ENCODE measurements around the gene MS4A10.

DNA sequence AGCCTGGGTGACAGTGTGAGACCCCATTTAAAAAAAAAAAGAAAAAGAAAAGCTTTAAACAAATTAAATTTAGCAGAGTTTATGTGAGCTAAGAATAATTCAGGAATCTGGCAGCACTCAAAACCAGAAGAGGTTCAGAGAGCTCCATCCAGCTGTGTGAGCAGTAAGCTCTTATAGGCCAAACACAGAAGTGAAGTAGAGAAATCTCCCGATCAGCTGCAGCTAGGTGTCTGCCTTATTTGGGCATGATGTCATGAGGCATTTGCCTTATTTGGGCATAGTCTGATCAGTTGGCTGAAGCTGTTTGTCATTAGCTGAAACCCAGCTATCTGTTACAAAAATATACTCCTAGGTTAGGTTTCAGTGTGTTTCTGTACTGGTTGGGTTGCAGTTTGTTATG is 20.3 kb upstream of the MS4A10 start:
- TF ChIP-seq POLR2A (IDR thresholded peaks at IDR 0.05; ENCODE audit: control extremely low read depth in 1 of 2, low read depth in 2 of 2, low read length in 2 of 2) (no peak), CEBPB (IDR thresholded peaks at IDR 0.05; ENCODE audit: low read depth, low read length) (no peak), SP1 (IDR thresholded peaks at IDR 0.05; ENCODE audit: low read depth, low read length) (no peak), YY1 (IDR thresholded peaks at IDR 0.05; ENCODE audit: low read depth, low read length) (no peak), ZNF274 (IDR thresholded peaks at IDR 0.05; ENCODE audit: borderline replicate concordance, extremely low read depth, low read length) (no peak), POLR2AphosphoS5 (IDR thresholded peaks at IDR 0.05; ENCODE audit: low read depth, low read length) (no peak), CBX8 (IDR thresholded peaks at IDR 0.05; ENCODE audit: borderline replicate concordance, low read depth, low read length) (no peak), RFX5 (IDR thresholded peaks at IDR 0.05; ENCODE audit: borderline replicate concordance, low read depth, low read length) (no peak), HDAC6 (IDR thresholded peaks at IDR 0.05; ENCODE audit: low read depth, low read length) (no peak)
- TF ChIP-seq, protein P1, sequence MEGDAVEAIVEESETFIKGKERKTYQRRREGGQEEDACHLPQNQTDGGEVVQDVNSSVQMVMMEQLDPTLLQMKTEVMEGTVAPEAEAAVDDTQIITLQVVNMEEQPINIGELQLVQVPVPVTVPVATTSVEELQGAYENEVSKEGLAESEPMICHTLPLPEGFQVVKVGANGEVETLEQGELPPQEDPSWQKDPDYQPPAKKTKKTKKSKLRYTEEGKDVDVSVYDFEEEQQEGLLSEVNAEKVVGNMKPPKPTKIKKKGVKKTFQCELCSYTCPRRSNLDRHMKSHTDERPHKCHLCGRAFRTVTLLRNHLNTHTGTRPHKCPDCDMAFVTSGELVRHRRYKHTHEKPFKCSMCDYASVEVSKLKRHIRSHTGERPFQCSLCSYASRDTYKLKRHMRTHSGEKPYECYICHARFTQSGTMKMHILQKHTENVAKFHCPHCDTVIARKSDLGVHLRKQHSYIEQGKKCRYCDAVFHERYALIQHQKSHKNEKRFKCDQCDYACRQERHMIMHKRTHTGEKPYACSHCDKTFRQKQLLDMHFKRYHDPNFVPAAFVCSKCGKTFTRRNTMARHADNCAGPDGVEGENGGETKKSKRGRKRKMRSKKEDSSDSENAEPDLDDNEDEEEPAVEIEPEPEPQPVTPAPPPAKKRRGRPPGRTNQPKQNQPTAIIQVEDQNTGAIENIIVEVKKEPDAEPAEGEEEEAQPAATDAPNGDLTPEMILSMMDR (IDR thresholded peaks at IDR 0.05; ENCODE audit: control extremely low read depth in 1 of 3, insufficient read depth in 1 of 3, low read depth in 1 of 3, low read length in 3 of 3) = no peak
- TF ChIP-seq, protein P2, sequence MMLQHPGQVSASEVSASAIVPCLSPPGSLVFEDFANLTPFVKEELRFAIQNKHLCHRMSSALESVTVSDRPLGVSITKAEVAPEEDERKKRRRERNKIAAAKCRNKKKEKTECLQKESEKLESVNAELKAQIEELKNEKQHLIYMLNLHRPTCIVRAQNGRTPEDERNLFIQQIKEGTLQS (IDR thresholded peaks at IDR 0.05; ENCODE audit: insufficient read depth, low read depth, low read length) = no peak

All from H1 (cell line).